ENCODE measurements around the gene CCDC39.

- TF ChIP-seq CTCF (IDR thresholded peaks at IDR 0.05), result no peak
- TF ChIP-seq JUND (IDR thresholded peaks at IDR 0.05), result no peak
- no peak for TF ChIP-seq POLR2AphosphoS5 (IDR thresholded peaks at IDR 0.05; ENCODE audit: low read depth, low read length)
These were observed 114.6 kb downstream of the CCDC39 start for GRCh38 chr3:180564676-180565075.
